ENCODE measurements around the gene CHGA.

The CHGA gene

DNA sequence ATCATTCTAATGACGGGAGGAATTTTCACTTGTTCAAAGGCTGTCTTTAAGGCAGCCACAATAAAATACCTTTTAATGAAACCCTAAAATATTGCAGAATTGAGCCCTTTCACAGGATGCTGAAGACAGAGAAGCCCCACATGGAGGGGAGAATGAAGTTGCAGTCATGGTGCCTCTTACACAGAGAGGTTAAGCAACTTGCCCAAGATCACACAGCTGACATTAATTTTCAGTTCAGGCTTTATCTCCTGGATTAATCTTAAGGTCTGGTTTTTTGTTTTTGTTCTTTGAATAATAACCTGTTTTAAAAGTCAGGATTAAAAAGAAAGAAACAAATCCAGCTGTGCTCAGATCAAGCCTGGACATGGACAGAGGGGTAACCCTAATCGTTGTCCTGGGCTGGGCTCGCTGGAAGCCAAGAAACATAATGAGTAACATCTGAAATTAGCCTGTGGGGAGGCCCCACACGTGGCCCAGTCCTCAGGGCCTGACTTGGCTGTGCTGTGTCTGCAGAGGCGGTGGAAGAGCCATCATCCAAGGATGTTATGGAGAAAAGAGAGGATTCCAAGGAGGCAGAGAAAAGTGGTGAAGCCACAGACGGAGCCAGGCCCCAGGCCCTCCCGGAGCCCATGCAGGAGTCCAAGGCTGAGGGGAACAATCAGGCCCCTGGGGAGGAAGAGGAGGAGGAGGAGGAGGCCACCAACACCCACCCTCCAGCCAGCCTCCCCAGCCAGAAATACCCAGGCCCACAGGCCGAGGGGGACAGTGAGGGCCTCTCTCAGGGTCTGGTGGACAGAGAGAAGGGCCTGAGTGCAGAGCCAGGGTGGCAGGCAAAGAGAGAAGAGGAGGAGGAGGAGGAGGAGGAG lies 8.0 kb downstream of the CHGA start:
- DNase-seq (ENCODE audit: low read depth in 2 of 2) = no peak

DNA sequence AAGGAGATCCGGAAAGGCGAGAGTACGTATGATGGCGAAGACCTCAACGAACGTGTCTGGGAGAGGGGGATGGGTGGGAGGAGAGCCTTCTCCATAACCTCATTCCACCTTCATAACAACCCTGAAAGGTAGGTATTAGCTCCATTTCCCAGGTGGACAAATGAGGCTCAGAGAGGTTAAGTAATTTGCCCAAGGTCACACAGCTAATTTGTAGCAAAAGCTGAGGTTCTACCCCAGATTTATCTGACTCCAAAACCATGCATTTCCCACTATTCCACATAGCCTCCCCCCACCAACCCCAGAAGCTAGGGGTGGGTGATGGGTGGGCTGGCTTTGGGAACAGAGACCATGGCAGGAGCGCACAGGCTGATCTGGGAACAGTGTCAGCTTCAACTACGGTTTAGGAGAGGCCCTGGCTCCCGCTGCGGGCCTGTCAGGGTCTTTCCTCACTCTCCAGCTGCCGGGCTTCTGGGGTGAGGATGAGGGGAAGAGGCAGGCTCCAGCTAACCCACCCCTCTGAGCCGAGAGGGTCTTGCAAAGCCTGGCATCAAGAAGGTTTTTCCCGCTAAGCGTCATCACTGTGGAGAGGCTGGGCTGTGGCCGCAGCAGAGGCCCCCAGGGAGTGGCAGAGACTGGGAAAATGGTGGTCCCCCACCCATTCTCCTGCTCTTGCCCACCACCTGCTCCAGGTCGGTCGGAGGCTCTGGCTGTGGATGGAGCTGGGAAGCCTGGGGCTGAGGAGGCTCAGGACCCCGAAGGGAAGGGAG lies 8.9 kb downstream of the CHGA start:
- no peak for DNase-seq (ENCODE audit: low read depth in 2 of 2)

DNA sequence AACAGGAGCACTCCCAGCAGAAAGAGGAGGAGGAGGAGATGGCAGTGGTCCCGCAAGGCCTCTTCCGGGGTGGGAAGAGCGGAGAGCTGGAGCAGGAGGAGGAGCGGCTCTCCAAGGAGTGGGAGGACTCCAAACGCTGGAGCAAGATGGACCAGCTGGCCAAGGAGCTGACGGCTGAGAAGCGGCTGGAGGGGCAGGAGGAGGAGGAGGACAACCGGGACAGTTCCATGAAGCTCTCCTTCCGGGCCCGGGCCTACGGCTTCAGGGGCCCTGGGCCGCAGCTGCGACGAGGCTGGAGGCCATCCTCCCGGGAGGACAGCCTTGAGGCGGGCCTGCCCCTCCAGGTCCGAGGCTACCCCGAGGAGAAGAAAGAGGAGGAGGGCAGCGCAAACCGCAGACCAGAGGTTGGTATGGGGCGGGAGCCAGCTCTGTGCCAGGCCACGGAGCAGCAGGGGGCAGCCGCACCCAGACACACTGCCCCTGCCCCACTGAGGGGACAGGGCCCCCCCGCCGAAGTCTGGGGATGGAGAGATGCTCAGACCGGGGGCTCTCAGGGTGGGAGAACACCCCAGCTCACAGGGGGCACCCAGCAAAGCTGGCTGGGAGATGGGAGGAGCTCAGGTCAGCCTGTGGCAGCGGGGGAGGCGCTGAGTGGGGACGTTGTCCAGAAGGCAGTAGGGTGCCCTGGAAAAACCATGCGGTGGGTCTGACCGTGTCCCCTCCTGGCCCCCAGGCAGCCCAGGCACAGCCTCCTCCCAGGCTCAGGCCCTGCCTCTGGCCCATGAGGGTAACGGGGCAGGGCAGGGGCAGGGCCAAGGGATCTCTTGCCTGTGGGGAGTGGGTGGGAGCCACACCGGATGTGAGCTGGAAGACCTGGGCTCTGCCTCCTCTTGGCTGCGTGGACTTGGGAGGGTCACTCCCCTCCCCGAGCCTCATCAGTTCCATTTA lies 9.8 kb downstream of the CHGA start:
- no peak for DNase-seq (ENCODE audit: low read depth in 2 of 2)

DNA sequence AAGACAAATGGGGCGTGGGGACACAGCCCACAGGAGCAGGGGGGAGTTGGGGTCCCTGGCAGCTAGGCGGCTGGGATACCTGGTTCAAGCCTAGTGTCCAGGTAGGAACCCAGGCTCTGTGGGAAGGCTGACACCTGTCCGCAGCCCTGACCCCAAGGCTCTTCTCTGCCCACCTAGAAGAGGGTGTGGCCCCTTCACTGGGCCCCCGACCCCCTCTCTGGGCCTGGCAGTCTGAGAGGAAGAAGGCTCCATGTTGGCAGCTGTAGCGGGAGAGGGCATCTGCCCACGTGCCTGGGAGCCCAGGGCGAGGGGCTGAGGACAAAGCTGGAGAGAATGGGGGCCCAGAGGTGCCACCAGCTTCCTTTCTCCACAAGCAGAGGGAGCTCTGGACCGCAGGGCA lies 10.5 kb downstream of the CHGA start:
- DNase-seq (ENCODE audit: low read depth in 2 of 2) = no peak

DNA sequence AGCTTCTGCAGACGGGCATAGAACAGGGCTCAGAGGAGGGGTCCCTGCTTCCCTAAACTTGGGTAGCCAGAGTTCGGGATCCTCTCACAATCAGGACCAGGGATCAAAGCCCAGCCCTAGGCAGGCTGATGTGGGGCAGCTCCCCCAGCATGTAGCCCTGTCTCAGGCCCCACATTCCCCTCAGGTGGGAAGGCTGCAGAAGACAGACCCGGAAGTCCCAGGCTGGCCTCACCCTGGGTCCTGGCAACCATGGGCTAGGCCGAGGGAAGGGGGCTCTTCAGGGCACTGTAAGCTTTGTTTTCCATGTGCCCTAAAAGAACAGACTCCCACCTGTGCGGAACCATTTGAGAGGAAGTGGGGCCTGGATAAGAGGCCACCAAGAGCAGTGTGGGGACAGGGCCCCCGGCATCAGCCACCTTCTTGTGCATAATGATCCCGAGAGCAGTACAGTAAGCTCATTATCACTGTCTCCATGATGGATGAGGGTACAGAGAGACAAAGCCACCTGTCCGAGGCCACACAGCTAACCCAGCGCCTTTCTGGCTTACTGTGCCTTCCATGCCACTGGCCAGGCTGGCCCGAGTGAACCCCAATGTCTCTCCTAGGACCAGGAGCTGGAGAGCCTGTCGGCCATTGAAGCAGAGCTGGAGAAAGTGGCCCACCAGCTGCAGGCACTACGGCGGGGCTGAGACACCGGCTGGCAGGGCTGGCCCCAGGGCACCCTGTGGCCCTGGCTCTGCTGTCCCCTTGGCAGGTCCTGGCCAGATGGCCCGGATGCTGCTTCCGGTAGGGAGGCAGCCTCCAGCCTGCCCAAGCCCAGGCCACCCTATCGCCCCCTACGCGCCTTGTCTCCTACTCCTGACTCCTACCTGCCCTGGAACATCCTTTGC lies 11.5 kb downstream of the CHGA start:
- DNase-seq (ENCODE audit: low read depth in 2 of 2) = no peak

DNA sequence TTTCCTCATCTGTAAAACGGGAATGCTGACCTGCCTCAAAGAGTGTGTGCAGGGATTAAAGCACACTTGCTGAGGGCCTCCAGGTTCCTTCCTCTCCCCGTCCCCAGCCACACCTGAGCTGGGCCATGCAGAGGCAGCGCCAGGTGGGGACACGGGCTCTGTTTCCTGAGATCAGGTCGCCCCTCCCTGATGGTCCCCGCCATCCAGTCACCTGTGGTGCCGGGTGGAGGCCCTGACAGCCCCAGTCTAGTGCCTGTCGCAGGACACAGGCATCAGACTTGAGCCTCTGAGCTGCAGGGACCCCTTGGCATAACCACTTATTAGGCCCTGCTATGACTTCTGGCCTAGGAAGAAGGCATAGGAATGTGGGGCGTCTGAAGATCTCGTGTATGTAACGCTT lies 12.5 kb downstream of the CHGA start:
- DNase-seq (ENCODE audit: low read depth in 2 of 2) = no peak

DNA sequence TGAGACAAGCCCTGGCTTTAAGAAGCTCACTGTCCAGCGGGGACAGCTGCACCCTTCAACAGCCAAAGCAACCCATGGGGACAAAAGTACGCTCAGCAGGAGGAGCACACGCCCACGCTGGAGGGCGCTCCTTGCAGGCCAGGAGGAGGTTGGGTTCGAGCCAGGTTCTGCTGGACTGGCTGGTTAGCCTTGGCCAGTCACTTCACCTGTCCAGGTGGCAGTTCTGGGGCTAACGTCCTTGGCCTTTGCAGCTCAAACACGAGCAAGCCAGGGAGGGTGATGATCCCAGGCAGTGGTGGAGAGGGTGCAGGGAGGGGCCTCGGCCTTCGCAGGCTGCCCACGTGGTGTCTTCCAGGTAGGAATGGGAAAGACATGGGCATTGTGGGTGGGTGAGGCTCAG lies 13.1 kb downstream of the CHGA start:
- DNase-seq (ENCODE audit: low read depth in 2 of 2) = no peak

DNA sequence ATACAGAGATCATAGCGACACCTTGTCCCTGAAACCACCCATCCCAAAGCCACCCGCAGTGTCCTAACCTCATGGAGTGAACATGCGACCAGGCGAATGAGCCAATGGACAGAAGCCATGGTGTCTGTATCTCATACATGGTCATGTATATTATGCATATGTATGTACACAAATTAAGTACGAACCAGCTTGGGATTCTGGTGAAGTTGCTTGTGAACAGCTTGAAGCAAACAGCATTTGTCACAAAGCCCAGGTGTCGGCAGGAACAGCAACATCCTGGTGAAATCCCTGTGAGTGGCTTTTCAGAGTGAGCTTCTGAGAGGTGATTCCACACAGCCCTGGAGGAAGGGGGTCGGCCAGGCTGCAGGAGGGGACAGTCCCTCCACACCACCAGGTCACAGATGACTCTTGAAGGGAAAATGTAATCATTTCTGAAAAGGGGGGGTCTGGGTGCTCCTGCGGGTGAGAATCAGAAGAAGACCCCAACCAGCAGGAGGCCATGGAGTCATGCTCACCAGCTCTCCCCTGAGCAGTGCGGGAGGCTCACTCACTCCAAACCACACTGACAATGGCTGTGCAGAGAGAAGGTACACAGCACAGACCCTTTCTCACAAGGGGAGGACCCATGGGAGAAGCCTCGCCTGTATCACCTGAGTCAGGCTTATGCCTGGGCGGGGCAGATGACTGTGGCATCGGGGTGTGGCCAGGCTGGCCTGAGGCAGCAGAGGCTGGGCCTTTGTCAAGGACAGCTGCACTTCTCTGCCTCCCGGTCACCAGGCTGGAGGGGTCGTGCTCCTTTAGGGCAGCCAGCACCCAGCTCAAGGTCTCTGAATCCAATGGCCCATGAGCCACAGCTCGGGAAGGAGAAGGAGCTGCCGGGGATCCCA lies 14.3 kb downstream of the CHGA start:
- DNase-seq (ENCODE audit: low read depth in 2 of 2) = no peak

DNA sequence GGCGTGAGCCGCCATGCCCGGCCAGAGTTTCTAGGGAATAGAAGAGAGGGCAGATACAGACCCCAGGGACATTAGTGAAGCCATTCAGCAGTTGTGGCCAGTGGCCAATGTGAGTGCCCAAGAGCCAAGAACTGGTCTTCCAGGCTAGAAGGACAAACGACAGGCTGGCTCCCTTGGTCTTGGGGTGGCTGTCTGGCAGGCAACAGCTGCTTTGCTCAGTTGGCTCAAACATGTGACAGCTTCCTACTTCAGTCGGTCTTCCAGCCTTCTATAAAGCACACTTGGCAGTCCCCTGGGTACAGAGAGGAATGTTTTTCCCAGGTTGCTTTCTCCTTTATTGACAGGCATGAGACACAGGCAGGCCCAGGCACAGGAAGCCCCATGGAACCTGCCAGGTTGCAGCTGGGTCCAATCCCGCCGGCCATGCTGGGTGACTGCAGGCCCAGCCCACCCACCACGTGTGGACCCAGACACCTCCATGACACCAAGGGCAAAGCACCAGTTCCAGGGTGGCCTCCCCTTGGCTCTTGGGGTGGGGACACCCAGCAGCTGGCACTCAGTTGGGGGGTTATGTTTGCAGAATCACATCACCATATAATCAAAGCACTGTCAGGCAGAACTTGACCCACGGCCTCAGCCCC lies 15.4 kb downstream of the CHGA start:
- no peak for DNase-seq (ENCODE audit: low read depth in 2 of 2)

DNA sequence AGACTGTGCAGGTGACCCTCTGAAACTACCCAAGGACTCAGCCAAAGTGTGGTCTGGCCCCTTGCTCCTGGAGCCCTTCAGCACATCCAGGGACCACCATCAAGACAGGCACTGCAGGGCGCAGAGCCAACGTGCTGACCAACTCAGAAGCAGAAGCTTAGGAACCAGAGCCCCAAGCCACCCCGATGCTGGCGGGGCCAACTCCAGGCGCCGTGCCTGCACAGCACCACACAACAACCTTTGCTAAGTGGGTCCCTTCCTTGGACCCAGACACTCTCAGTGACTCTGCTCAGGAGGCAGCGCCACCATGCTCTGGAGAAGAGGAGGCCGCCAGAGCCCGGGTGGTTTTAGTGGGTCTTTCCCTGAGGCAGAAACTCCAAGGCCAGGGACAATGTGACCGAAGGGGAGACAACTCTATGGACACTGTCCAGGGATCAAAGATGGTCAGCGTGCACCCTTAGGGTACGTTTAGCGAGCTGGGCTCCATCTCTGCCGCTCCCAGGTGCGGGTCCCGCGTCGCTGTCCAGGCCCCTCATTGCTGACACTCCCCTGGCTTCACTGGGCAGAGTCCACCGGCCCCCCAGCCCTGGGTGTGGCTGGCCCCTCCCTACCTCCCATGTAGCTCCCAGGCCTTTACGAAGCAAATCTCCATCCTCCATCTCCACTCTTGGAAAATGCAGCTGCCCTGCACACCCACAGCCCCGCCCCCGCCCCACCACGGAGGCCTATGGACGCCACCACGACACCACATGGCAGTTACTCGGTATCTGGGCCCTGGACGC lies 16.1 kb downstream of the CHGA start:
- no peak for DNase-seq (ENCODE audit: low read depth in 2 of 2)

DNA sequence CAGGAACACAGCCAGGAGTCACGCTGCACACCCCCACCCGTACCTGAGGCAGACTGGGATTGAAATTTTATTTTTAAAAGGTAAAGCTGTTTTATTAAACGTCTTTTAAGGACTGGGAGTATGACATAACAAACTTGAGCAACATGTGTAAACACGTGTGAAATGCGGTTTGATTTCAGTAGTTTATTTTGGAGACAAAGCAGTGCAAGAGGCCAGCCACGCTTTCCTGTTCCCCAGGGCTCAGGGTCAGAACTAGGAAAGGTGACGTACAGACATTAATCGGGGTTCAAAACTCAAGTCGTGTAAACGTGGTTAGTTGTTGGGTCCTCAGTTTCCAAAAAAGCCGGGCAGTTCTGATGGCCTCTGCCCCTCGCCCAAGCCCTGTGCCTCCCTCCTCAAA lies 16.7 kb downstream of the CHGA start:
- no peak for DNase-seq (ENCODE audit: low read depth in 2 of 2)

DNA sequence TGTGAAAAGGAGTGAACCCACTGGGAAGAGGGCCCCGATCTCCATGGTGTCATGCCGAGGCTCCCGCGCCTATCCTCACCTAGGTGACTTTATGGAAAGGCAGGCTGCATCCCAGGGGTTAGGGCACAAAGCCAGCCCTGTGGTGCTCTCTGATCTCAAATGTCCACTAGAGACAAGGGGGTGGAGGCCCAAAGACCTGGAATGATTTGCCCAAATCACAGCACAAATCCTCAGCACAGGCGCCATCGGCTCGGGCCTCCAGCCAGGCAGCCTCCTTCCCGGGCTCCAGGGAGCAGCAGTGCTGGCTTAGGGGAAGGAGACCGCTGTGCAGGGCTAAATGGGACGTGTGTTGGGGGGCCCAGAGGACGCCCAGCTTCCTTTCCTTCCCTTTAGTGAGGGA lies 17.6 kb downstream of the CHGA start:
- DNase-seq (ENCODE audit: low read depth in 2 of 2) = no peak

DNA sequence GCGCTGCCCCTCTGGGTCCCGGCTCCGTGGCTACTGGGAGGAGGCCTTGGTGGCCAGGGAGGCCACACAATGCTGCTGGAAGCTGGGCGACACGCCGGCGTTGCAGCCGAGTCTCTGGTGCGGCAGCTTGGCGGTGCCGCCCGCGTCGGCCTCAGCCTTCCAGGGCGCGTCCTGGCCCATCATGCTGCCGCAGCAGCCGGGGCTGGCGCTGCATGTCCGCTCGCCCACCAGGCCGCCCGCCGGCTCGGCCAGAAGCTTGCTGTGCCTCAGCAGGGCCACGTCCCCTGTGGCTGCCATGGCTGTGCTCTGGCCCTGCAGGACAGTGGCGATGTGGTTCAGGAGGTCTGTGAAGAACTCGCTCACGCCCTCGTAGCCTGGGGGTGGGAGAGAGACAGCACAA lies 18.6 kb downstream of the CHGA start:
- no peak for DNase-seq (ENCODE audit: low read depth in 2 of 2)

DNA sequence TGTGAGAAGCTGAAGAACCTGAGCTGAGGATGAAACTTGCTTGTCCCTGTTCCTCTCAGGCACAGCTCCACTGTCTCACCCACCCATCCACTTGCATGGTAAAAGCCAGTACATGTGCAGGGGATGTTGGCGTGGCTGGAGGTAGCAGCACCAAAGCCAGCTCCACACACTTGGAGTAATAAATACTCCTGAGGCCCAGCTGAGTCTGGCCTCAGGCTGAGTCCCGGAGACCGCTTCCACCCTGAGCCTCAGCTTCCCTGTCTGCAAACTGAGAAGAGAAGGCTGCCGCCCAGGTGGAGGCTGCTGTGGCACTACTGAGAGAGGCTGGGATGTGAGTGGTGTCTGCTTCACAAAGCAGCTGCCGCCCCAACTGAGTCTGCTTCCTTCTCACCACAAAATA lies 19.2 kb downstream of the CHGA start:
- no peak for DNase-seq (ENCODE audit: low read depth in 2 of 2)

DNA sequence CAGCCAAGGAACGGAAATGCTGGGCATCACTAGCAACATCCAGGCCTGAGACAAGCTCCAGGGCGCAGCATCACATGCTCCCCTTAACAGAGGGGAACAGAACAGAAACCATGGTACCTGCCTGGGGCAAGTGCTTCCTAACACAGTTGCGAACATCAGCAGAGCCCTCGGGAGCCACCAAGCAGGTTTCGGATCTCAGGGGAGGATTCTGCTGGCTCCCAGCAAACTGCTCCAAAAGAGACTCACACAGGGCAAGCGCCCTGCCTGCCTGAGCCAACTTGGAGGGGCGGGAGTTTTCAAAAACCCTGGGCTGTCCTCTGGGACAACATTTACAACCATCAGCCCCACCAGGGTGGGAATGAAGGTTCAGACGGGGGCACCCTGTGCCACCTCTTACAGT lies 19.6 kb downstream of the CHGA start:
- no peak for DNase-seq (ENCODE audit: low read depth in 2 of 2)

DNA sequence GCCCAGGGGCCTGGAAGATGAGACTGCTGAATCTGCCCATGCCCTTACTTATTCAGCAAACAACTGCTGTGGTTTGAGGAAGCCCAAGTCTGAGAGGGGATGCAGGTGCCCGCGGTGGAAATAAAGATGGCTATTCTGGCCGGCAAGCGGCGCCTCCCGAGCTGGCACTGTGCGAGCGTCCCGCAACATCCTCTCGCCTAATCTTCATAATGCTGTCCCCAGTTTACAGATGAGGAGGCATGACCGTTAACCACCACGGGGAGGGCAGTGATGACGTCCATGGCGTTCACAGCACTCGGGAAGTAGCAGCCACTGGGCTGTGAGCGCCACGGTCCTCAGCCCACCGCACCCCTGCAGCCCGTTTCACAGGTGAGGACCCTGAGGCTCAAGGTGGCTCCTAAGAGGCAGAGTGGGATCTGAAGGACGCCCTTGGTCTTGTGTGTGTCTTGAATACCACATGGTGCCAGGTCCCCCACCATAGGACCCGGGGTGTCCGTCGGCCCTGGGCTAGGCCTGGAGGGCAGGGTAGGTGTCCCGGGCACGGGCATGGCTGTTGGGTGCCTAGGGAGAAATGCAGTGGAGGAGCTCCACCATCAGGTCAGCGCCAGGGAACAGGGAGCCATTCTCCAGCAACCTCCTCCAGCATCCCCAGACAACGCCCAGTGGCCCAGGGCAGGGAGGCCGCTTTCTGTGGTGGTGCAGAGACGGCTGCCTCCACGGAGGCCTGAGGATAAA lies 20.2 kb downstream of the CHGA start:
- no peak for DNase-seq (ENCODE audit: low read depth in 2 of 2)

DNA sequence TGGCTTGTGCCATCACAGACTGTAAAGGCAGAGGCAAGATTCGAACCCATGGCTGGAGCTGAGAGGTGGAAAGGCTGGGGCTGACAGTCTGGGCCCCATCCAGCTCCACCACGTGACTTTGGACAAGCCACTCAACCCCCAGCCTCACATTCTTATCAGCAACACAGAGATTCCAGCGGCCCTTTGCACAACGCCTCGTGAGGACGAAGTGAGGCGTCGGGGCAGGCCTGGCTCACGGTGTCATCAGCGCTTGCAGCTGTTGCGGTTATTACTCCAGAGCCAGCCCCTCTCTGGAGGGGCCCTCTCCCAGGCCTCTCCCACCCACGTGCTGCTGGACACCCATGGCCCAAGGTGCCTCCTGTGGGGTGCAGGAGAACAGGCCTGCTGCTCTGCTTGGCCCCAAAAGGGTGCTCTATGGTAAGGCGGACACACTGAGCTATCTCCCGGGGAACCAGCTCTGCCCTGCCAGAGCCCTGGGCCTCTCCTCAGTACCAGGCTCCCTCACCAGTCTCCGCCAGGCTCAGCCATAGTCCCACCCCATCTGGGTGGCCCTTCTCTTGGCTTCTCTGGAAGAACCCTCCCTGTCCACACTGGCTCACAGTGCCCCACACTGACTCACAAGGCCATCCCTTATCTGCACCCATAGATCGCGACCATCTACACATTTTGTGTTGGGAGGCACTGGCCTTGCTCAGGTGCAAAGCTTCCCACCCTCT lies 21.1 kb downstream of the CHGA start:
- DNase-seq (ENCODE audit: low read depth in 2 of 2) = no peak
